Activated CD4-positive, alpha-beta T cell treated with anti-CD3 and anti-CD28 coated beads, Interleukin-2, amount 10 ng/mL, durations not matched to agents 7 days and 5 days (primary cell): Measurements from ENCODE around the gene ARSI. TPM values are rescaled to one million over a fixed set of nuclear protein-coding genes. Genes with fewer than 3 reads are reported as not detected.

Experiments used
- CTCF ChIA-PET: fragments of 350-600 bp; sonication (Branson Sonifier 250); formaldehyde crosslinking; loops from one replicate; lab custom pipeline; 2021; ENCODE audit warnings: antibody characterized with exemption; lab: Charles Lee
- POLR2A ChIA-PET: fragments of 350-600 bp; sonication (Branson Sonifier 250); formaldehyde crosslinking; loops from one replicate; lab custom pipeline; 2021; ENCODE audit warnings: antibody characterized with exemption; lab: Charles Lee
- DNase-seq: peaks from one replicate; pipeline ENCODE4 v3.0.0-alpha.2; 2020
- H3K27ac Mint-ChIP-seq: one replicate; pipeline ENCODE4 v1.8.0; 2021; ENCODE audit warnings: mild to moderate bottlenecking, moderate library complexity, mixed read lengths
- H3K27me3 Mint-ChIP-seq: one replicate; pipeline ENCODE4 v1.8.0; 2021; ENCODE audit warnings: mixed read lengths
- H3K36me3 Mint-ChIP-seq: one replicate; pipeline ENCODE4 v1.8.0; 2021; ENCODE audit warnings: low read depth, mixed read lengths
- H3K4me1 Mint-ChIP-seq: one replicate; pipeline ENCODE4 v1.8.0; 2021; ENCODE audit warnings: mixed read lengths
- H3K4me3 Mint-ChIP-seq: one replicate; pipeline ENCODE4 v1.8.0; 2021; ENCODE audit warnings: mild to moderate bottlenecking, moderate library complexity, mixed read lengths
- H3K9me3 Mint-ChIP-seq: one replicate; pipeline ENCODE4 v1.8.0; 2021; ENCODE audit warnings: mixed read lengths
- total RNA-seq, 2 experiments: library from RNA; stranded (reverse); gene quantifications; one replicate each; pipeline ENCODE4 v1.2.3, GENCODE V29; 2021

ARSI gene
- total RNA-seq, 2 experiments from 2014 or later: not detected

- no peak overlapping the region for H3K4me3 Mint-ChIP-seq
- H3K9me3 Mint-ChIP-seq: no peaks in the 10 kb centered on the region
- H3K27me3 Mint-ChIP-seq: no peaks in the 10 kb centered on the region
- no peaks in the 10 kb centered on the region for H3K4me1 Mint-ChIP-seq
- ChIA-PET POLR2A (no interaction called here), CTCF (no interaction called here)
- H3K36me3 Mint-ChIP-seq: no peaks in the 10 kb centered on the region
- DNase-seq: no peak
- H3K27ac Mint-ChIP-seq: no peak overlapping the region
Observed at GRCh38 chr5:150294551-150295071, 8.1 kb downstream of the ARSI start.

- Mint-ChIP-seq H3K27ac (no peak overlapping the region), H3K36me3 (no peaks in the 10 kb centered on the region)
- POLR2A ChIA-PET: no interaction called here
Observed at GRCh38 chr5:150293091-150293941, 9.4 kb downstream of the ARSI start.

GRCh38 chr5:150291388-150292385 is 11.0 kb downstream of the ARSI start:
- Mint-ChIP-seq H3K4me1 (no peaks in the 10 kb centered on the region), H3K4me3 (no peak overlapping the region), H3K36me3 (no peaks in the 10 kb centered on the region), H3K27ac (no peak overlapping the region), H3K9me3 (no peaks in the 10 kb centered on the region), H3K27me3 (no peaks in the 10 kb centered on the region)
- POLR2A ChIA-PET: interaction anchor here (1.0 kb wide), 1 partner anchor 8 kb away, joined by 3 read pairs; no protein-coding TSS in a partner anchor
- DNase-seq: no peak
- CTCF ChIA-PET: interaction anchor here (1.4 kb wide), 1 partner anchor 22 kb away, joined by 4 read pairs; no protein-coding TSS in a partner anchor

More at GRCh38 chr5:150293091-150293941, 9.4 kb downstream of the ARSI start:
- H3K27me3 Mint-ChIP-seq: no peaks in the 10 kb centered on the region
- H3K9me3 Mint-ChIP-seq: no peaks in the 10 kb centered on the region
- DNase-seq: no peak
- CTCF ChIA-PET: interaction anchor here (0.7 kb wide), 1 partner anchor 13 kb away, joined by 3 read pairs; no protein-coding TSS in a partner anchor
- no peaks in the 10 kb centered on the region for H3K4me1 Mint-ChIP-seq
- no peak overlapping the region for H3K4me3 Mint-ChIP-seq

- no peaks in the 10 kb centered on the region for H3K27me3 Mint-ChIP-seq
- ChIA-PET POLR2A (no interaction called here), CTCF (interaction anchor here (0.7 kb wide), 1 partner anchor 10 kb away, joined by 3 read pairs; no protein-coding TSS in a partner anchor)
- peak; percentile 12 for DNase-seq
- H3K4me3 Mint-ChIP-seq: no peak within 1 kb of the TSS
- H3K27ac Mint-ChIP-seq: no peak within 1 kb of the TSS
- no peaks in the 10 kb centered on the region for H3K9me3 Mint-ChIP-seq
- H3K36me3 Mint-ChIP-seq: no peaks in the 10 kb centered on the region
- H3K4me1 Mint-ChIP-seq: no peaks in the 10 kb centered on the region
Observed at GRCh38 chr5:150289551-150290390, 12.9 kb downstream of the ARSI start, which contains the start of gene CAMK2A. Gene CAMK2A (minus strand): TSS chr5:150289773. CDS start chr5:150289625, 148 bp downstream.

- Mint-ChIP-seq H3K9me3 (no peaks in the 10 kb centered on the region), H3K36me3 (no peaks in the 10 kb centered on the region), H3K4me3 (no peak overlapping the region), H3K4me1 (no peaks in the 10 kb centered on the region), H3K27me3 (no peaks in the 10 kb centered on the region), H3K27ac (no peak overlapping the region)
- DNase-seq: no peak
- POLR2A ChIA-PET: no interaction called here
- CTCF ChIA-PET: no interaction called here
Observed at GRCh38 chr5:150288791-150289190, 13.9 kb downstream of the ARSI start.

- POLR2A ChIA-PET: no interaction called here
- CTCF ChIA-PET: interaction anchor here (1.6 kb wide), 1 partner anchor 31 kb away, joined by 3 read pairs; no protein-coding TSS in a partner anchor
- Mint-ChIP-seq H3K4me1 (no peaks in the 10 kb centered on the region), H3K36me3 (no peaks in the 10 kb centered on the region), H3K27me3 (no peaks in the 10 kb centered on the region), H3K9me3 (no peaks in the 10 kb centered on the region), H3K4me3 (no peak overlapping the region), H3K27ac (no peak overlapping the region)
- DNase-seq: no peak
Observed at GRCh38 chr5:150288361-150288760, 14.3 kb downstream of the ARSI start.

GRCh38 chr5:150286820-150287219 is 15.9 kb downstream of the ARSI start:
- Mint-ChIP-seq H3K4me3 (no peak overlapping the region), H3K9me3 (no peaks in the 10 kb centered on the region), H3K27ac (no peak overlapping the region), H3K36me3 (no peaks in the 10 kb centered on the region), H3K4me1 (no peaks in the 10 kb centered on the region), H3K27me3 (no peaks in the 10 kb centered on the region)
- ChIA-PET POLR2A (no interaction called here), CTCF (interaction anchor here (1.0 to 1.6 kb wide), 2 partner anchors 10 to 33 kb away, joined by 3 read pairs; no protein-coding TSS in a partner anchor)
- no peak for DNase-seq

- Mint-ChIP-seq H3K4me1 (no peaks in the 10 kb centered on the region), H3K27ac (no peak overlapping the region), H3K36me3 (no peaks in the 10 kb centered on the region), H3K27me3 (peaks cover 5% of the 10 kb centered on the region), H3K9me3 (no peaks in the 10 kb centered on the region), H3K4me3 (no peak overlapping the region)
- ChIA-PET POLR2A (no interaction called here), CTCF (no interaction called here)
- DNase-seq: no peak
Observed at GRCh38 chr5:150285114-150285513, 17.6 kb downstream of the ARSI start.

GRCh38 chr5:150284311-150284710 is 18.4 kb downstream of the ARSI start:
- Mint-ChIP-seq H3K9me3 (no peaks in the 10 kb centered on the region), H3K4me1 (no peaks in the 10 kb centered on the region), H3K27ac (no peak overlapping the region), H3K4me3 (no peak overlapping the region), H3K27me3 (peaks cover 5% of the 10 kb centered on the region), H3K36me3 (no peaks in the 10 kb centered on the region)
- ChIA-PET POLR2A (no interaction called here), CTCF (interaction anchor here (1.1 kb wide), 1 partner anchor 13 kb away, joined by 3 read pairs; no protein-coding TSS in a partner anchor)
- DNase-seq: no peak

GRCh38 chr5:150283904-150284303 is 18.8 kb downstream of the ARSI start:
- H3K9me3 Mint-ChIP-seq: no peaks in the 10 kb centered on the region
- peaks cover 5% of the 10 kb centered on the region for H3K27me3 Mint-ChIP-seq
- ChIA-PET POLR2A (no interaction called here), CTCF (interaction anchor here (1.1 kb wide), 1 partner anchor 13 kb away, joined by 3 read pairs; no protein-coding TSS in a partner anchor)
- DNase-seq: no peak
- H3K27ac Mint-ChIP-seq: no peak overlapping the region
- no peaks in the 10 kb centered on the region for H3K36me3 Mint-ChIP-seq
- H3K4me3 Mint-ChIP-seq: no peak overlapping the region
- no peaks in the 10 kb centered on the region for H3K4me1 Mint-ChIP-seq

- ChIA-PET POLR2A (no interaction called here), CTCF (interaction anchor here (2.1 kb wide), 1 partner anchor 74 kb away, joined by 4 read pairs; no protein-coding TSS in a partner anchor)
- H3K27me3 Mint-ChIP-seq: peaks cover 7% of the 10 kb centered on the region
- no peaks in the 10 kb centered on the region for H3K9me3 Mint-ChIP-seq
- H3K27ac Mint-ChIP-seq: no peak overlapping the region
- no peaks in the 10 kb centered on the region for H3K36me3 Mint-ChIP-seq
- no peaks in the 10 kb centered on the region for H3K4me1 Mint-ChIP-seq
- no peak for DNase-seq
- H3K4me3 Mint-ChIP-seq: no peak overlapping the region
Observed at GRCh38 chr5:150281987-150282386, 20.7 kb downstream of the ARSI start.
